ENCODE data around the gene RFT1. TPM values are rescaled to one million over a fixed set of nuclear protein-coding genes. Genes with fewer than 3 reads are reported as not detected.

The RFT1 gene
- total RNA-seq, 1 donor from 2014 or later: 9.1 TPM

GRCh38 chr3:53084310-53085001 lies 45.8 kb downstream of the RFT1 start:
- DNase-seq: no peak

- no peak for DNase-seq
Measured at GRCh38 chr3:53083949-53084309, 46.3 kb downstream of the RFT1 start.

DNA sequence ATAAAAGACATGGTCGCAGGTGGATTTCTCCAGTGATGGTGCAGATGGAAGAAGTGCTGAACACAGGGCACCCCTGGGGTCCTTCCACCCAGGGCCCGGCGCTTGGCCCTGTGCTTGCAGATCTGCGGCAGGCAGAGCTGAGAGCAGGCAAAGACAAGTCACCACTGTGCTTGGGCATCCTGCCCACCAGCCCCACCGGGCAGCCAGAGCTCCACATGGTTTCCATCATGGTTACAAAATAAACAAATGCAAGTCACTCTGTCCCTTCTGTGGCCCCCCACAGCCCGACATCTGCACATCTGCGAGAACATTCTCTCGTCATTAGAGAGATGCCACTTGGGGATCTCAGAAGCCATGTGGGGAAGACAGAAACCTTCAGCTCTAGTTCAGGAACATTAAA lies 46.7 kb downstream of the RFT1 start:
- DNase-seq: peak; percentile 71

GRCh38 chr3:53082736-53083135 lies 47.5 kb downstream of the RFT1 start:
- DNase-seq: no peak

DNA sequence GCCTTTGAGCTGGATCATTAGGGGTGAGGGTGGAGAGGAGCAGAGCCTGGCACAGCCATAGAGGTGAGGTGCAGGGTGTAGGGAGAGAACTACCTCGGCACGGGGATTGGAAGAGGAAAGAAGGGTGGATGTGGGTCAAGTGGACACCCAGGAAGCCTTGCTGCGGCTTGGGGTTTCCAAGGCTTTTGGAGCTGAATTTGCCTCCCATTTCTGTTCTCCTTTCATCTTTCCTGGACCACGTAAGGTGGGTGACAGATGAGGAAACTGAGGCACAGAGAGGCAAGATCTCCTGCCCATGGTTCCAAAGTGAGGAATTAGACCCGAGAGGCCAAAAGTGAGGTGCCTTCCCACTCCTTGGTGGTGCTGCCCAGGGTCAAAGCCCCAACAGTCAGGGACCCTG lies 48.9 kb downstream of the RFT1 start:
- DNase-seq: no peak

DNA sequence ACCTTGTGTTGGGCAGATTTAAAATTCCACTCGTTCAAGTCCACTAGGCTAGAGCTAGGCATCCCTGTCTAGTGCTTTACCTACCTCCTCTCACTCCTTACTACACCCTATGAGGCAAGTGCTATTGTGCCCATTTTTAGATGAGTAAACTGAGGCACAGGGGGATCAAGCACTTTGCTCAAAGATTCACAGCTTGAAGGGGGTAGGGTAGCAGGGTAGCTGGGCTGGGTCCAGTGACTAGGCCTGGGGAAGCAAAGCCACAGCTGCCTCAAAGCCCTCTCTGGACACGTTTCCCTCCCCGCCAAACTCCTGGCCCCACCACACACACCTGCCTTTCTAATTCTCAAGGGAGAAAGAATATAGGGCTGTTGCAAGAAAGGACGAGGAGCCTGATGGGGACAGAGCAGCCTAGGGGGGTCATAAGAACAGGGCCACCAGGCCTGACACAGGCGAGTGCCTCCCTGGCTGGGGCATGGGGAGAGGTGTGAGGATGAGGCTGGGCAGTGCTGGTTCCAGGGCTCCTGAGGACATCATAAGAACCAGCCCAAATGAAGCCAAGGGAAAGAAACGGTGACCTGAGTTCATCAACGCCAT lies 49.5 kb downstream of the RFT1 start:
- no peak for DNase-seq

DNA sequence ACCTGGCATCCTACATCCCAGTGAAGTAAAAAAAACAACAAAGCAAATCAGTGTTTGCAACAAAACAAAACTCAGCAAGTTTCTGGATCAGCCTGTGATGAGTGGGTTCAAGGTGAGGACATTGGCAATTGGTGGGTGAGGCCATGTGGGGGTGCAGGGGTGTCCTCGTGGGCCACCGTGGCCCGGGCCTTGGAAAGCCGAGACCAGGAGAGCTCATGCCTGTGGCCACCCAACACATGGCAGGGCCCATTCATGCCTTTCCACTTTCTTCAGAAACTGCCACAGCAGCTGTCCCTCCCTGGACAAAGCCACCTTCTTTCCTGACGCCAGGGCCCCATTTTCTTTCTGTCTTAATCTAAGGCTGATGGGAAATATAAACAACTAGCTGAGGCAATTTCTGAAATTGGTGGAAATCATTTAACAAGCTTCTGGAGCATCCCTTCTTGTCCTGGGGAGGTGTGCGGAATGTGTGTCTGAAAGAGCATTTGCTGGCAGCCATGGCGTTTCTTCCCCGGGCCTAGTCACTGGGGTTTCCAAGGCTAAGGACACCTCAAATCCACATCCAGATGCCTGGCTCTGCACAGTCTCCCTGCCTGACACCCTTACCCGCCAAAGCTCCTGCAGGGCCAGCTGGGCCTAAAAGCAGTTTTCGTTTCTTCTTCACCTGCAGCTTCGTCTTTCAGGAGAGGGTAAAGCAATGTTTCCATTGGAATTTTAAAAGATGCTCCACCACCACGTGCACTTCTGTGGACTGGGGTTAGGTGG lies 50.3 kb downstream of the RFT1 start:
- no peak for DNase-seq

- DNase-seq: no peak
Measured at GRCh38 chr3:53079147-53079546, 51.1 kb downstream of the RFT1 start.

GRCh38 chr3:53078656-53079055 lies 51.6 kb downstream of the RFT1 start:
- DNase-seq: no peak

DNA sequence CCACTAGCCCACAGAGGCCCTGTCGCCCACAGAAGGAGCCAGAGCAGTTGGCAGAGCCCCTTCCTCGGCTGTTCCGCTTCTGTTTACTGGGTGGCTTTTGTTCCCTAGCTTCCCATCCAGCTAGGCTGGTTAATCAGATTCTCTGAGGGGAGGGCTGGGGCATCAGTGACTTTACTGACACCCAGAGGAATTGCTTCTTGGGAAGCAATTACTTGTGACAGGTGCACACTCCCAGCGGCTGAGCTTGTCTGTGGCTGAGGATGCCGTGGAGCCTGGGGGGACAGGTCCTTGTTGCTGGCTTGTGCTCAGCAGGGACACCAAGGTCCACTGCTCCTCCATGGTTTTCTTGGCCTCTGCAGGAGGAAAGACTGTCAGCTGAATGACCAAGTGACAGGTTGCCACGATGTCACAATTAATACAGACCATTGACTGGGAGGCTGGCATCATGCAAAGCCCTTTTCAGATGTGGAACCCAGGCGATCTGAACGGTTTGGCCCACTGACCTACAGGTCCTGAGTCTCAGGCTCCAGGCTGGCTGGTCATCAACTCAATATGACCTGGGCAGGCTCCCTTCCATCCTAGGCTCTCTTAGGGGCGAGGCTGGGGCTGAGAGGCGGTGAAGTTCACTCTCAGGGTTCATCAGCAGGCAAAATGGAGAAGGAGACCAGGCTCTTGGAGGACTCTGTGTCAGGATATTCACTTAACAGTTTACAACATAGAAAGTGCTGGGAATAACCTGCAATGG lies 52.6 kb downstream of the RFT1 start:
- no peak for DNase-seq

DNA sequence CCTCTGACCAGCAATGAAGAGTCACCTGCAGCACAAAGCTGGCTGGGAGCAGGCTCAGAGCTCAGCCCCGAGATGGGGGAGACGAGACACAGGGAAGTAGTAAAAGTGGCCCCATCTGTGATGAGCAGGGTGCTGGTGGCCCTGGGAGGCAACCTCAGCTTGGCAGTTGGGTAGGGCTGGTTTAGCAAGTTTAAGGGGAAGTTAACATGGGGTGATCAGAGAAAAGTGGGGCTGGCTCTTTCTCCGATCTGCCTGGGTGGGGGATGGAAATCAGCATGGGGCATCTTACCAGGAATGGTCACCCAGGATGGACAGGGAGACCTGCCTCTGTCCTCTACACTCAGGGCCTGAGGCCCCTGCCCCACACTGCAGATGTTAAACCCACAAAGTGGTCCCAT lies 54.5 kb downstream of the RFT1 start:
- no peak for DNase-seq

DNA sequence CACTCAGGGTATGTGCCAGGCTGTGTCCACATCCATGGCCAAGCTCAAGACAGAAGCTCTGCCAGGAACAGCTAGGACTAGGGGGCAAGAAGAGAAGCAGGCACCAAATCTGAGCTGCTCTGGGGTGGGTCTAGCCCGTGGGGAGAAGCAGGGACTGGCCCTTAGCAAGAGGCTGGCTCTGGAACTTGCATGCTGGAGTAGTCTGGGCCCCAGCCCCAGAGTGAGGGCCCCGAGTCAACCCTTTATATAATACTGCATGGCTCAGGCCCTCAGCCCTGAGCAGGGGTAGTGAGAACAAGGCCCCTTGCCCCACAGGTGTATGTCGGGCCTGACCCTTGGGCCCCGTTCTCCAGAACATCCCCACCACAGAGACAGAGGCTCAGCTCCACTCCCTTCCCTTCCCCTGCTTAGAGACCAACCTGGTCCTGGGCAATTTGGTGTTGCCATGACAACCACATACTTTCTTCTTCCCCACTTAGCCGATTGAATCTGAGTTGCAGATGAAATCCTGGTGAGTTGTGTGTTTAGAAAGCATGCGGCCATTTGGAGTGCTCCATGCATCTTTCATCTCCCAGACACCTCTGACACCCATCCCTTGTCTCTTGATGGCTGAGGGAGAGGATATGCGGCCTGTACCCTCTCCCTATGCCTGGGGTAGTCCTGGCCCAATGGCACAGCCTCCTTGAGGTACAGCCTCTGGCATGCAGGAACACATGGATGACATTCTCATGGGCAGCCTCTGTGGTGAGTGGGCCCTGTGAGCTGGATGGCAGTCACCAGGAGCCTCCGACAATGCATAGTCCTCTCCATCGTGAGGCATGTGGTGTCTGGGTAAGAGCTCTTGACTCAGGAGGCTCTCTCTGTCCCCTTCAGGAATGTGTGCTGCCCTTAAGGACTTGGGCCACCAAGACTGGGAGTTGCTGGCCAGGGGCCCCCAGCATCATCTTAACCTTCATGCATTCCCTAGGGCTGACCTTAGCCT lies 55.2 kb downstream of the RFT1 start:
- DNase-seq: no peak

- no peak for DNase-seq
Measured at GRCh38 chr3:53074366-53074696, 55.9 kb downstream of the RFT1 start.

DNA sequence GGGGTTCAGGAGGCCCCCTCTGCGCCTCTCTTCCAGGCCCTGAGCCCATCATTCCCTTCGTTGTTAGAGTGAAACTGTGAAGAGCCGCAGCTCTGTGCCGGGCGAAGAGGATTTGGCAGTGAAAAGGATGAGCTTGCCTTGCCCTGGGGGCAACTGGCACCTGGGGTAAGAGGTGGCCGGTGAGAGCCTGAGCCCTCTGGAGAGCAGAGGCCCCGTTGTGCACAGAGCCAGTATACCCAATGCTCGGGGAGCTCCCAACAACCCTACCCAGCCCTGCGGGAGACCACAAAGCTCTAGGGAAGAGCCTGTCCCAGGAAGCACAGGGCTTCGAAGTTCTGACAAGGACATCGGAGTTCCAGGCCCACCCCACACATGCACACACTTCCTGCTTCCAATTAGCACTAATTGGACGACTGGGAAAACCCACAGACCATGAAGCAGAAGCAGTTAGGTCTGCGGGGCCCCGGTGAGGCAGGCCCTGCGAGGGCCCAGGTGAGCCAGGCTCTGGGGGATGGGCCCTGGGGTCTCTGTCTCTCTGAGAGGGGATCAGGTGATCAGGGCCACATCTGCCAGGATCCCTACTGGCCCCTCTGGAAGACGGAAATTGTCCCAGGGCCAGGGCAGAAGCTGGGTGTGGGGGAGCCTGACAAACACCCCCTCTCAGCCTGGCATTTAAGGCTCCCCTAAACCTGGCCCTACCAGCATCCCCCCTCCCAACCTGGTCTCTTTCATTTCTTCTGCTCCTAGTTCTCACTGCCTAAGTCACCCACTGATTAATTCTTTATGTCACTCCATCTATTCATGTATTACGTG lies 56.5 kb downstream of the RFT1 start:
- DNase-seq: no peak

GRCh38 chr3:53072653-53073552 lies 57.3 kb downstream of the RFT1 start:
- DNase-seq: peak; percentile 86

DNA sequence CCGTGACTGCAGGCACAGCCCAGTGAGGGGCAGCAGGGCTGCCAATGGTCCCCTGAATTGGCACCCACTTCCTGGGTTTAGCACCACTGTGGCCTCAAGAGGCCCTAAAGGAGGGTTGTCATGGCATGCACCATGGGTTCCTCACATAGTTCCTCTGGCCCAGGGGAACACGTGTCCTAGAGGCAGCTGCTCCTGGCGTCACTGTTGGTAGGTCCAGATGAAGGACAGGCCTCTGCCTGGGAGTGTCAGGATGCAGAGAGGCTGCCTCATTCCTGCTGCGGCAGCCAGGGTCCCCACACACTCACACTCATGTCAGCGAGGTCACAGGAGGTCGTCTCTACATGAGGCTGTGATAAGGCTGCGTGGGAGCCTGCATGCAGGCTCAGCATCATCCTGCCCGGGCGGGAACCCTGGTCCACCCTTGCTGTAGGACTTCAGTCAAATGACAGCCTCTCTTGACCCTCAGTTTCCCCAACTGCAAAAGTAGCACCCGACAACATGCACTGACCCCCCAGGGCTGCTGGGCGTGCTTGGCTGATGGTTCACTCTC lies 58.3 kb downstream of the RFT1 start:
- DNase-seq: no peak

DNA sequence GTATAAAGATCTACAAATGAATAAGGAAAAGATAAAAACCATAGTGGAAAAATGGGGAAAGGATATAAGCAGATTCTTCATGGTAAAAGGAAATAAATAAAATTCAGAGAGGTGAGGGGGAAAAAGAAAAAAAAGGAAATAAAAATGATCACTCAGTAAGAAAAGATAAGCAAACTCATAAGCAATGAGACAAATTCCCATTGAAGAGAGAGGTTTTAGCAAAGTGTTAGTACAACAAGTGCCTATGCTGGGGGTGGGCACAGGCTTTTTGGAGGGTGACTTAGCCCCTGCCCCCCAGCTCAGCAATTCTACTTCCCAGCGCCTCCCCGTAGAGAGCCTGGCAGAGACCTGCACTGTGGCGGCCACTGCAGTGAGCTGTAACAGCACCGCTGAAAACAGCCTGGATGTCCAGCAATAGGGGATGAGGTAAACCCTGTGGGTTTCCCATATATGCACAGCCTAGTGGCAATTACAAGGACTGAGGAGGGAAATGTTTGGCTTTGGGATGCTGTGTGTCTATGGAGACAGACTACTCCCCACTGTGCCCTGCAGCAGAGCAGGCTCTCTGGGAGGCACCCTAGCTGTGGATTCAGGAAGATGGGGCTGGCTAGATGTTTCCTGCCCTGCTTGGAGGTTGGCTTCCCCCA lies 60.7 kb downstream of the RFT1 start:
- no peak for DNase-seq

DNA sequence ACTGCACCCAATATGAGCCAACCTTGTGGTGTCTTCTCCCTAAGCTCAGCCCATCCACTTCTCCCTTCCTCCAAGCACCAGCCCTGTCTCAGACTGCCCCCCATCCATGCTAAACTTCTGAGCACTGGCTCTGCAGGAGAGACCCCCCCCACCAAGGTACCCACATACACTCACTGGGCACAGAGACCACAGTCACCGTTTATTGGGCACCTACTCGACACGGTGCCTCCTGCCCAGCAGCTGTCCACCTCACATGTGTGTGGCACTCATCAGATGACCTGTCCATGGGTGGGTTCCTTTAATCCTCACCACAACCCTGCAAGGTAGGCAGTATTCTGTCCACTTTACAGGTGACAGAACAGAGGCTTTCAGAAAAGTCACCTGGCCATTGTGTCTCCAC lies 62.1 kb downstream of the RFT1 start:
- no peak for DNase-seq

DNA sequence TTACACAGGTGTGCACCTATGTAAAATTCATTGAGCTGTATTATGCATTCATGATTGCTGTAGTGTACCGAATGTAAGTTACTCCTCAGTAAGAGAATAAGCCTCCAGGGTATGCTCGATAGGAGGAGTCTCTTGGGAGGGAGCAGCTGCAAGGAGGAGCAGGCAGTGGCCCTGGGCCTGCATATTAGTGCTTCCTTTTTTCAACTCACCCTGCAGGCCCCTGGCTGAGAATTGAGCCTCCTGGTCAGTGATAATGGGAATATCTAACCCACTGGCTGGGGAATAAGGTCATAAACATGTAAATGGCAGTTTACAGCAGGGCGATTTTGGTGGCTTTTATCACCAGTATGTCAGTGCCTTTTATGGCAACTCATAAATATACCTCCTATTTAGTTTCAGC lies 62.7 kb downstream of the RFT1 start:
- DNase-seq: no peak

Data from tongue (tissue), 2 donors.